ENCODE measurements around the gene SEMA5B.

SEMA5B gene

GRCh38 chr3:122986693-122987179, 40.8 kb downstream of the SEMA5B start:
- H3K4me3 ChIP-seq (ENCODE audit: insufficient read depth, low read length, poor library complexity, severe bottlenecking): no peak overlapping the region
- H3K79me2 ChIP-seq (ENCODE audit: insufficient read depth, low read length): no peaks in the 10 kb centered on the region
- no peak overlapping the region for H2AFZ ChIP-seq (ENCODE audit: low read depth, low read length, severe bottlenecking)
- H3K9ac ChIP-seq (ENCODE audit: low read length): no peak overlapping the region
- no peaks in the 10 kb centered on the region for H3K9me2 ChIP-seq (replicated peaks; ENCODE audit: insufficient read depth, low read length)
- no peak overlapping the region for H3K27ac ChIP-seq (ENCODE audit: low read depth, low read length)
- H3K36me3 ChIP-seq (ENCODE audit: low read length): no peaks in the 10 kb centered on the region
- TF ChIP-seq CTCF (IDR thresholded peaks at IDR 0.05; ENCODE audit: insufficient read depth, low read length, poor library complexity, severe bottlenecking) (no peak), EZH2phosphoT487 (conservative IDR thresholded peaks at IDR 0.05; ENCODE audit: low read length) (no peak)
- H3K4me2 ChIP-seq (ENCODE audit: low read depth, low read length, poor library complexity, severe bottlenecking): no peak overlapping the region
- H3F3A ChIP-seq (ENCODE audit: insufficient read depth): no peaks in the 10 kb centered on the region
- H3K9me3 ChIP-seq (ENCODE audit: insufficient read depth, low read length): no peaks in the 10 kb centered on the region
- H3K27me3 ChIP-seq (ENCODE audit: low read length): no peaks in the 10 kb centered on the region
- no peaks in the 10 kb centered on the region for H4K20me1 ChIP-seq (ENCODE audit: low read depth, low read length)

- Histone ChIP-seq H3K79me2 (ENCODE audit: insufficient read depth, low read length) (no peaks in the 10 kb centered on the region), H3K4me3 (ENCODE audit: insufficient read depth, low read length, poor library complexity, severe bottlenecking) (no peak overlapping the region), H3F3A (ENCODE audit: insufficient read depth) (no peaks in the 10 kb centered on the region), H3K36me3 (ENCODE audit: low read length) (no peaks in the 10 kb centered on the region), H3K27ac (ENCODE audit: low read depth, low read length) (no peak overlapping the region), H3K9me2 (replicated peaks; ENCODE audit: insufficient read depth, low read length) (no peaks in the 10 kb centered on the region), H3K9ac (ENCODE audit: low read length) (no peak overlapping the region), H3K27me3 (ENCODE audit: low read length) (no peaks in the 10 kb centered on the region), H2AFZ (ENCODE audit: low read depth, low read length, severe bottlenecking) (no peak overlapping the region), H4K20me1 (ENCODE audit: low read depth, low read length) (no peaks in the 10 kb centered on the region), H3K9me3 (ENCODE audit: insufficient read depth, low read length) (no peaks in the 10 kb centered on the region), H3K4me2 (ENCODE audit: low read depth, low read length, poor library complexity, severe bottlenecking) (no peak overlapping the region)
- no peak for TF ChIP-seq CTCF (IDR thresholded peaks at IDR 0.05; ENCODE audit: insufficient read depth, low read length, poor library complexity, severe bottlenecking)
- no peak for TF ChIP-seq EZH2phosphoT487 (conservative IDR thresholded peaks at IDR 0.05; ENCODE audit: low read length)
These were observed 42.0 kb downstream of the SEMA5B start for GRCh38 chr3:122985539-122985938.

- Histone ChIP-seq H4K20me1 (ENCODE audit: low read depth, low read length) (no peaks in the 10 kb centered on the region), H3K4me2 (ENCODE audit: low read depth, low read length, poor library complexity, severe bottlenecking) (no peak overlapping the region), H3K4me3 (ENCODE audit: insufficient read depth, low read length, poor library complexity, severe bottlenecking) (no peak overlapping the region), H3K9me2 (replicated peaks; ENCODE audit: insufficient read depth, low read length) (no peaks in the 10 kb centered on the region), H3K27me3 (ENCODE audit: low read length) (no peaks in the 10 kb centered on the region), H3F3A (ENCODE audit: insufficient read depth) (no peaks in the 10 kb centered on the region), H3K36me3 (ENCODE audit: low read length) (no peaks in the 10 kb centered on the region), H2AFZ (ENCODE audit: low read depth, low read length, severe bottlenecking) (no peak overlapping the region), H3K79me2 (ENCODE audit: insufficient read depth, low read length) (no peaks in the 10 kb centered on the region), H3K27ac (ENCODE audit: low read depth, low read length) (no peak overlapping the region), H3K9ac (ENCODE audit: low read length) (no peak overlapping the region), H3K9me3 (ENCODE audit: insufficient read depth, low read length) (no peaks in the 10 kb centered on the region)
- TF ChIP-seq CTCF (IDR thresholded peaks at IDR 0.05; ENCODE audit: insufficient read depth, low read length, poor library complexity, severe bottlenecking): no peak
- TF ChIP-seq EZH2phosphoT487 (conservative IDR thresholded peaks at IDR 0.05; ENCODE audit: low read length): no peak
These were observed 42.9 kb downstream of the SEMA5B start for GRCh38 chr3:122984650-122985049.
